ENCODE data around the gene ASPHD1. TPM values are rescaled to one million over a fixed set of nuclear protein-coding genes. Genes with fewer than 3 reads are reported as not detected.
A peak's percentile ranks its signal among the peaks of the same experiment; 100 is the strongest.

The ASPHD1 gene
- total and polyA plus RNA-seq, 2 experiments from 2014 or later, result 18.6 to 35.5 TPM

GRCh38 chr16:29871822-29872546 lies 28.3 kb upstream of the ASPHD1 start:
- TF ChIP-seq EZH2 (IDR thresholded peaks at IDR 0.05; ENCODE audit: borderline replicate concordance) (no peak), EZH2phosphoT487 (IDR thresholded peaks at IDR 0.05; ENCODE audit: low read depth, severe bottlenecking, unreplicated experiment) (no peak)
- Histone ChIP-seq H3K79me2 (no peaks in the 10 kb centered on the region), H2AFZ (no peak overlapping the region), H3K36me3 (replicated peaks; ENCODE audit: insufficient read depth, low read depth) (no peaks in the 10 kb centered on the region), H3K27ac (no peak overlapping the region), H3K4me2 (no peak overlapping the region), H3K9me2 (replicated peaks; ENCODE audit: insufficient read depth) (no peaks in the 10 kb centered on the region), H3K4me3 (no peak overlapping the region), H3K27me3 (peaks cover 9% of the 10 kb centered on the region), H3K9me3 (ENCODE audit: low read depth) (no peaks in the 10 kb centered on the region), H3K4me1 (ENCODE audit: insufficient read depth) (no peaks in the 10 kb centered on the region), H4K20me1 (ENCODE audit: insufficient read depth, poor library complexity, severe bottlenecking) (no peaks in the 10 kb centered on the region)
- 94% methylated on average over 16 of the region's 16 CpGs for WGBS (ENCODE audit: low lambda C conversion rate, missing lambda C conversion rate)
- no peak for DNase-seq (ENCODE audit: low spot score)

GRCh38 chr16:29873319-29873718 lies 27.0 kb upstream of the ASPHD1 start:
- no peak for TF ChIP-seq EZH2phosphoT487 (IDR thresholded peaks at IDR 0.05; ENCODE audit: low read depth, severe bottlenecking, unreplicated experiment)
- TF ChIP-seq EZH2 (IDR thresholded peaks at IDR 0.05; ENCODE audit: borderline replicate concordance), result no peak
- 97% methylated on average over 24 of the region's 26 CpGs for WGBS (ENCODE audit: low lambda C conversion rate, missing lambda C conversion rate)
- Histone ChIP-seq H3K4me3 (no peak overlapping the region), H3K27me3 (peaks cover 21% of the 10 kb centered on the region), H3K4me2 (no peak overlapping the region), H3K9me2 (replicated peaks; ENCODE audit: insufficient read depth) (no peaks in the 10 kb centered on the region), H3K27ac (no peak overlapping the region), H3K36me3 (replicated peaks; ENCODE audit: insufficient read depth, low read depth) (no peaks in the 10 kb centered on the region), H4K20me1 (ENCODE audit: insufficient read depth, poor library complexity, severe bottlenecking) (no peaks in the 10 kb centered on the region), H2AFZ (no peak overlapping the region), H3K79me2 (no peaks in the 10 kb centered on the region), H3K4me1 (ENCODE audit: insufficient read depth) (no peaks in the 10 kb centered on the region), H3K9me3 (ENCODE audit: low read depth) (no peaks in the 10 kb centered on the region)
- DNase-seq (ENCODE audit: low spot score), result no peak

GRCh38 chr16:29875206-29875605 lies 25.1 kb upstream of the ASPHD1 start:
- Histone ChIP-seq H3K27me3 (peaks cover 21% of the 10 kb centered on the region), H3K4me2 (no peak overlapping the region), H3K79me2 (no peaks in the 10 kb centered on the region), H3K27ac (no peak overlapping the region), H3K9me3 (ENCODE audit: low read depth) (no peaks in the 10 kb centered on the region), H3K4me3 (no peak overlapping the region), H3K9me2 (replicated peaks; ENCODE audit: insufficient read depth) (no peaks in the 10 kb centered on the region), H3K36me3 (replicated peaks; ENCODE audit: insufficient read depth, low read depth) (no peaks in the 10 kb centered on the region), H2AFZ (no peak overlapping the region), H3K4me1 (ENCODE audit: insufficient read depth) (no peaks in the 10 kb centered on the region), H4K20me1 (ENCODE audit: insufficient read depth, poor library complexity, severe bottlenecking) (no peaks in the 10 kb centered on the region)
- no peak for DNase-seq (ENCODE audit: low spot score)
- 96% methylated on average over 6 of the region's 6 CpGs for WGBS (ENCODE audit: low lambda C conversion rate, missing lambda C conversion rate)
- TF ChIP-seq EZH2 (IDR thresholded peaks at IDR 0.05; ENCODE audit: borderline replicate concordance) (no peak), CTCF (IDR thresholded peaks at IDR 0.05; ENCODE audit: poor library complexity) (no peak), EZH2phosphoT487 (IDR thresholded peaks at IDR 0.05; ENCODE audit: low read depth, severe bottlenecking, unreplicated experiment) (no peak)

GRCh38 chr16:29876217-29876593 lies 24.1 kb upstream of the ASPHD1 start:
- Histone ChIP-seq H3K4me3 (no peak overlapping the region), H3K36me3 (replicated peaks; ENCODE audit: insufficient read depth, low read depth) (no peaks in the 10 kb centered on the region), H3K4me2 (peak overlapping the region; percentile 68), H3K9me3 (ENCODE audit: low read depth) (no peaks in the 10 kb centered on the region), H3K79me2 (no peaks in the 10 kb centered on the region), H4K20me1 (ENCODE audit: insufficient read depth, poor library complexity, severe bottlenecking) (no peaks in the 10 kb centered on the region), H3K27ac (no peak overlapping the region), H3K9me2 (replicated peaks; ENCODE audit: insufficient read depth) (no peaks in the 10 kb centered on the region), H3K4me1 (ENCODE audit: insufficient read depth) (no peaks in the 10 kb centered on the region), H2AFZ (no peak overlapping the region), H3K27me3 (peaks cover 21% of the 10 kb centered on the region)
- DNase-seq (ENCODE audit: low spot score), result no peak
- WGBS (ENCODE audit: low lambda C conversion rate, missing lambda C conversion rate), result 38% methylated on average over 15 of the region's 18 CpGs
- TF ChIP-seq CTCF (IDR thresholded peaks at IDR 0.05; ENCODE audit: poor library complexity), result no peak

Measured in hepatocyte (in vitro differentiated cells).